Measurements from ENCODE around the gene CLDN11.

DNA sequence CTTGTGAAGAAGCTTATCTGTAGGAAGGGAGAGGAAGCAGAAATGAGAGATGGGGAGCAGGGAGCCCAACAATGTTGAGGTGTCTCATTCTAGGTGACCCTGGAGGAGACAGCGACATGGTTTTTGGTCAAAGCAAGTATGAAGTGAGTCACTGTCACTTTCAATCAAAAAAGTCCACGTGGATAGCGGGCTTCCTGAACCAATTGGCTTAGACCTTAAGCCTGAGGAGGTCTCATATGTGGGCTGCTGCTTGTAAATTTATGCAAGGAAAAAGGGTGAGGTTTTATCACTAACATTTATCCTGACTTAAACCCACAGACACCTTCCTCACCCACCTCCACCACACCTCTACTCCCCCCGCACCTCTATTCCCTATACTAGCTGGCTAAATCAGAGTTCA lies 22.7 kb downstream of the CLDN11 start:
- no peak for TF ChIP-seq ZNF658 (tag by site-specific recombination; IDR thresholded peaks at IDR 0.05)
- no peak for TF ChIP-seq MEIS1 (CRISPR knock-in tag; IDR thresholded peaks at IDR 0.05; ENCODE audit: borderline replicate concordance)
- no peak for TF ChIP-seq SP7 (tag by site-specific recombination; IDR thresholded peaks at IDR 0.05)
- TF ChIP-seq, protein P1, sequence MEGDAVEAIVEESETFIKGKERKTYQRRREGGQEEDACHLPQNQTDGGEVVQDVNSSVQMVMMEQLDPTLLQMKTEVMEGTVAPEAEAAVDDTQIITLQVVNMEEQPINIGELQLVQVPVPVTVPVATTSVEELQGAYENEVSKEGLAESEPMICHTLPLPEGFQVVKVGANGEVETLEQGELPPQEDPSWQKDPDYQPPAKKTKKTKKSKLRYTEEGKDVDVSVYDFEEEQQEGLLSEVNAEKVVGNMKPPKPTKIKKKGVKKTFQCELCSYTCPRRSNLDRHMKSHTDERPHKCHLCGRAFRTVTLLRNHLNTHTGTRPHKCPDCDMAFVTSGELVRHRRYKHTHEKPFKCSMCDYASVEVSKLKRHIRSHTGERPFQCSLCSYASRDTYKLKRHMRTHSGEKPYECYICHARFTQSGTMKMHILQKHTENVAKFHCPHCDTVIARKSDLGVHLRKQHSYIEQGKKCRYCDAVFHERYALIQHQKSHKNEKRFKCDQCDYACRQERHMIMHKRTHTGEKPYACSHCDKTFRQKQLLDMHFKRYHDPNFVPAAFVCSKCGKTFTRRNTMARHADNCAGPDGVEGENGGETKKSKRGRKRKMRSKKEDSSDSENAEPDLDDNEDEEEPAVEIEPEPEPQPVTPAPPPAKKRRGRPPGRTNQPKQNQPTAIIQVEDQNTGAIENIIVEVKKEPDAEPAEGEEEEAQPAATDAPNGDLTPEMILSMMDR (tag by site-specific recombination; IDR thresholded peaks at IDR 0.05) = no peak
- no peak for TF ChIP-seq ZNF114 (tag by site-specific recombination; IDR thresholded peaks at IDR 0.05)
- TF ChIP-seq, protein P2, sequence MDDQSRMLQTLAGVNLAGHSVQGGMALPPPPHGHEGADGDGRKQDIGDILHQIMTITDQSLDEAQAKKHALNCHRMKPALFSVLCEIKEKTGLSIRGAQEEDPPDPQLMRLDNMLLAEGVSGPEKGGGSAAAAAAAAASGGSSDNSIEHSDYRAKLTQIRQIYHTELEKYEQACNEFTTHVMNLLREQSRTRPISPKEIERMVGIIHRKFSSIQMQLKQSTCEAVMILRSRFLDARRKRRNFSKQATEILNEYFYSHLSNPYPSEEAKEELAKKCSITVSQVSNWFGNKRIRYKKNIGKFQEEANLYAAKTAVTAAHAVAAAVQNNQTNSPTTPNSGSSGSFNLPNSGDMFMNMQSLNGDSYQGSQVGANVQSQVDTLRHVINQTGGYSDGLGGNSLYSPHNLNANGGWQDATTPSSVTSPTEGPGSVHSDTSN (CRISPR knock-in tag; IDR thresholded peaks at IDR 0.05) = no peak
- TF ChIP-seq, protein P3, sequence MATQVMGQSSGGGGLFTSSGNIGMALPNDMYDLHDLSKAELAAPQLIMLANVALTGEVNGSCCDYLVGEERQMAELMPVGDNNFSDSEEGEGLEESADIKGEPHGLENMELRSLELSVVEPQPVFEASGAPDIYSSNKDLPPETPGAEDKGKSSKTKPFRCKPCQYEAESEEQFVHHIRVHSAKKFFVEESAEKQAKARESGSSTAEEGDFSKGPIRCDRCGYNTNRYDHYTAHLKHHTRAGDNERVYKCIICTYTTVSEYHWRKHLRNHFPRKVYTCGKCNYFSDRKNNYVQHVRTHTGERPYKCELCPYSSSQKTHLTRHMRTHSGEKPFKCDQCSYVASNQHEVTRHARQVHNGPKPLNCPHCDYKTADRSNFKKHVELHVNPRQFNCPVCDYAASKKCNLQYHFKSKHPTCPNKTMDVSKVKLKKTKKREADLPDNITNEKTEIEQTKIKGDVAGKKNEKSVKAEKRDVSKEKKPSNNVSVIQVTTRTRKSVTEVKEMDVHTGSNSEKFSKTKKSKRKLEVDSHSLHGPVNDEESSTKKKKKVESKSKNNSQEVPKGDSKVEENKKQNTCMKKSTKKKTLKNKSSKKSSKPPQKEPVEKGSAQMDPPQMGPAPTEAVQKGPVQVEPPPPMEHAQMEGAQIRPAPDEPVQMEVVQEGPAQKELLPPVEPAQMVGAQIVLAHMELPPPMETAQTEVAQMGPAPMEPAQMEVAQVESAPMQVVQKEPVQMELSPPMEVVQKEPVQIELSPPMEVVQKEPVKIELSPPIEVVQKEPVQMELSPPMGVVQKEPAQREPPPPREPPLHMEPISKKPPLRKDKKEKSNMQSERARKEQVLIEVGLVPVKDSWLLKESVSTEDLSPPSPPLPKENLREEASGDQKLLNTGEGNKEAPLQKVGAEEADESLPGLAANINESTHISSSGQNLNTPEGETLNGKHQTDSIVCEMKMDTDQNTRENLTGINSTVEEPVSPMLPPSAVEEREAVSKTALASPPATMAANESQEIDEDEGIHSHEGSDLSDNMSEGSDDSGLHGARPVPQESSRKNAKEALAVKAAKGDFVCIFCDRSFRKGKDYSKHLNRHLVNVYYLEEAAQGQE (tag by site-specific recombination; IDR thresholded peaks at IDR 0.05) = no peak
- no peak for TF ChIP-seq ZNF174 (tag by site-specific recombination; IDR thresholded peaks at IDR 0.05)
- TF ChIP-seq, protein P4, sequence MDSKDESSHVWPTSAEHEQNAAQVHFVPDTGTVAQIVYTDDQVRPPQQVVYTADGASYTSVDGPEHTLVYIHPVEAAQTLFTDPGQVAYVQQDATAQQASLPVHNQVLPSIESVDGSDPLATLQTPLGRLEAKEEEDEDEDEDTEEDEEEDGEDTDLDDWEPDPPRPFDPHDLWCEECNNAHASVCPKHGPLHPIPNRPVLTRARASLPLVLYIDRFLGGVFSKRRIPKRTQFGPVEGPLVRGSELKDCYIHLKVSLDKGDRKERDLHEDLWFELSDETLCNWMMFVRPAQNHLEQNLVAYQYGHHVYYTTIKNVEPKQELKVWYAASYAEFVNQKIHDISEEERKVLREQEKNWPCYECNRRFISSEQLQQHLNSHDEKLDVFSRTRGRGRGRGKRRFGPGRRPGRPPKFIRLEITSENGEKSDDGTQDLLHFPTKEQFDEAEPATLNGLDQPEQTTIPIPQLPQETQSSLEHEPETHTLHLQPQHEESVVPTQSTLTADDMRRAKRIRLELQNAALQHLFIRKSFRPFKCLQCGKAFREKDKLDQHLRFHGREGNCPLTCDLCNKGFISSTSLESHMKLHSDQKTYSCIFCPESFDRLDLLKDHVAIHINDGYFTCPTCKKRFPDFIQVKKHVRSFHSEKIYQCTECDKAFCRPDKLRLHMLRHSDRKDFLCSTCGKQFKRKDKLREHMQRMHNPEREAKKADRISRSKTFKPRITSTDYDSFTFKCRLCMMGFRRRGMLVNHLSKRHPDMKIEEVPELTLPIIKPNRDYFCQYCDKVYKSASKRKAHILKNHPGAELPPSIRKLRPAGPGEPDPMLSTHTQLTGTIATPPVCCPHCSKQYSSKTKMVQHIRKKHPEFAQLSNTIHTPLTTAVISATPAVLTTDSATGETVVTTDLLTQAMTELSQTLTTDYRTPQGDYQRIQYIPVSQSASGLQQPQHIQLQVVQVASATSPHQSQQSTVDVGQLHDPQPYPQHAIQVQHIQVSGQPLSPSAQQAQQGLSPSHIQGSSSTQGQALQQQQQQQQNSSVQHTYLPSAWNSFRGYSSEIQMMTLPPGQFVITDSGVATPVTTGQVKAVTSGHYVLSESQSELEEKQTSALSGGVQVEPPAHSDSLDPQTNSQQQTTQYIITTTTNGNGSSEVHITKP (tag by site-specific recombination; IDR thresholded peaks at IDR 0.05) = no peak
- TF ChIP-seq, protein P5, sequence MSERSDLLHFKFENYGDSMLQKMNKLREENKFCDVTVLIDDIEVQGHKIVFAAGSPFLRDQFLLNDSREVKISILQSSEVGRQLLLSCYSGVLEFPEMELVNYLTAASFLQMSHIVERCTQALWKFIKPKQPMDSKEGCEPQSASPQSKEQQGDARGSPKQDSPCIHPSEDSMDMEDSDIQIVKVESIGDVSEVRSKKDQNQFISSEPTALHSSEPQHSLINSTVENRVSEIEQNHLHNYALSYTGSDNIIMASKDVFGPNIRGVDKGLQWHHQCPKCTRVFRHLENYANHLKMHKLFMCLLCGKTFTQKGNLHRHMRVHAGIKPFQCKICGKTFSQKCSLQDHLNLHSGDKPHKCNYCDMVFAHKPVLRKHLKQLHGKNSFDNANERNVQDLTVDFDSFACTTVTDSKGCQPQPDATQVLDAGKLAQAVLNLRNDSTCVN (tag by site-specific recombination; optimal IDR thresholded peaks at IDR 0.05) = no peak
- TF ChIP-seq ZNF169 (tag by site-specific recombination; IDR thresholded peaks at IDR 0.05) = no peak
- no peak for TF ChIP-seq ZBTB21 (tag by site-specific recombination; IDR thresholded peaks at IDR 0.05)
- no peak for TF ChIP-seq ZNF777 (tag by site-specific recombination; IDR thresholded peaks at IDR 0.05; ENCODE audit: borderline replicate concordance)
- TF ChIP-seq ZNF311 (tag by site-specific recombination; IDR thresholded peaks at IDR 0.05; ENCODE audit: borderline replicate concordance) = no peak

All from HEK293 (cell line).